Endothelial cell (in vitro differentiated cells): ENCODE measurements around the gene ISCA1. TPM values are rescaled to one million over a fixed set of nuclear protein-coding genes. Genes with fewer than 3 reads are reported as not detected.
"Not testable (repeated sequence)": the region's sequence is repeated elsewhere in the genome, so short reads cannot be mapped to it uniquely, and the experiment has no call there.

Experiments
- DNase-seq: peaks from one replicate; pipeline ENCODE4 v3.0.0; 2021; ENCODE audit warnings: low spot score
- H3K27ac Mint-ChIP-seq: one replicate; pipeline ENCODE4 v1.8.0; 2021; ENCODE audit warnings: mixed read lengths, inconsistent platforms; ENCODE audit not compliant: unreplicated experiment
- H3K27me3 Mint-ChIP-seq: one replicate; pipeline ENCODE4 v1.8.0; 2021; ENCODE audit warnings: mild to moderate bottlenecking, moderate library complexity, mixed read lengths, inconsistent platforms; ENCODE audit not compliant: unreplicated experiment
- H3K36me3 Mint-ChIP-seq: one replicate; pipeline ENCODE4 v1.8.0; 2021; ENCODE audit warnings: mild to moderate bottlenecking, low read depth, mixed read lengths, inconsistent platforms; ENCODE audit not compliant: unreplicated experiment
- H3K4me1 Mint-ChIP-seq: one replicate; pipeline ENCODE4 v1.8.0; 2021; ENCODE audit warnings: mild to moderate bottlenecking, mixed read lengths, inconsistent platforms; ENCODE audit not compliant: unreplicated experiment
- H3K4me3 Mint-ChIP-seq: one replicate; pipeline ENCODE4 v1.8.0; 2021; ENCODE audit warnings: mild to moderate bottlenecking, mixed read lengths, inconsistent platforms; ENCODE audit not compliant: unreplicated experiment
- H3K9me3 Mint-ChIP-seq: one replicate; pipeline ENCODE4 v1.8.0; 2021; ENCODE audit warnings: mixed read lengths, inconsistent platforms; ENCODE audit not compliant: unreplicated experiment
- CTCF ChIP-seq: fragments of 200-600 bp; sonication (generic); IDR thresholded peaks from one replicate; pipeline ENCODE4 v1.5.0; 2021; ENCODE audit warnings: antibody characterized with exemption; ENCODE audit not compliant: unreplicated experiment
- total RNA-seq: library from RNA; stranded (reverse); fragmentation: NEBNext Ultra II Directional; extraction: Animal tissue kit (Norgen Biotek cat#: 25700); gene quantifications from one replicate; pipeline ENCODE4 v1.2.1, GENCODE V29; 2021; ENCODE audit not compliant: unreplicated experiment

The ISCA1 gene
- total RNA-seq, 1 donor from 2014 or later = 41.9 TPM

GRCh38 chr9:86301686-86302085 is 19.3 kb upstream of the ISCA1 start:
- no peak overlapping the region for H3K4me3 Mint-ChIP-seq
- H3K36me3 Mint-ChIP-seq = peaks cover 15% of the 10 kb centered on the region

GRCh38 chr9:86300701-86301100 is 18.4 kb upstream of the ISCA1 start:
- DNase-seq = no peak
- Mint-ChIP-seq H3K27ac (no peak overlapping the region), H3K4me1 (peaks cover 5% of the 10 kb centered on the region)

More at GRCh38 chr9:86301686-86302085, 19.3 kb upstream of the ISCA1 start:
- Mint-ChIP-seq H3K27me3 (no peaks in the 10 kb centered on the region), H3K27ac (no peak overlapping the region), H3K9me3 (no peaks in the 10 kb centered on the region), H3K4me1 (peaks cover 5% of the 10 kb centered on the region)
- DNase-seq = no peak
- TF ChIP-seq CTCF = no peak

GRCh38 chr9:86298873-86299272 is 16.5 kb upstream of the ISCA1 start:
- H3K27ac Mint-ChIP-seq = no peak overlapping the region
- TF ChIP-seq CTCF = no peak
- peaks cover 9% of the 10 kb centered on the region for H3K36me3 Mint-ChIP-seq
- DNase-seq = no peak
- no peaks in the 10 kb centered on the region for H3K27me3 Mint-ChIP-seq
- no peaks in the 10 kb centered on the region for H3K9me3 Mint-ChIP-seq
- H3K4me1 Mint-ChIP-seq = peaks cover 5% of the 10 kb centered on the region
- H3K4me3 Mint-ChIP-seq = no peak overlapping the region

More at GRCh38 chr9:86300701-86301100, 18.4 kb upstream of the ISCA1 start:
- no peak overlapping the region for H3K4me3 Mint-ChIP-seq
- H3K36me3 Mint-ChIP-seq = peaks cover 9% of the 10 kb centered on the region
- no peaks in the 10 kb centered on the region for H3K9me3 Mint-ChIP-seq
- TF ChIP-seq CTCF = no peak
- H3K27me3 Mint-ChIP-seq = no peaks in the 10 kb centered on the region

- H3K27ac Mint-ChIP-seq, H3K4me3 Mint-ChIP-seq, H3K9me3 Mint-ChIP-seq, H3K36me3 Mint-ChIP-seq, H3K4me1 Mint-ChIP-seq, H3K27me3 Mint-ChIP-seq, DNase-seq: not testable (repeated sequence)
Measured at GRCh38 chr9:86290341-86290740, 8.0 kb upstream of the ISCA1 start.

- H3K27me3 Mint-ChIP-seq = no peaks in the 10 kb centered on the region
- DNase-seq = no peak
- peaks cover 3% of the 10 kb centered on the region for H3K36me3 Mint-ChIP-seq
- no peaks in the 10 kb centered on the region for H3K4me1 Mint-ChIP-seq
- no peak overlapping the region for H3K4me3 Mint-ChIP-seq
- no peaks in the 10 kb centered on the region for H3K9me3 Mint-ChIP-seq
- H3K27ac Mint-ChIP-seq = no peak overlapping the region
- no peak for TF ChIP-seq CTCF
Measured at GRCh38 chr9:86288499-86289198, 6.3 kb upstream of the ISCA1 start.
